COR-L47 (cell line): ENCODE data around the gene MEF2A.

Experiments used
- DNase-seq: peaks from one replicate; lab custom pipeline; 2025; lab: John Stamatoyannopoulos, UW

The MEF2A gene

GRCh38 chr15:99606646-99607045 is 40.9 kb downstream of the MEF2A start:
- DNase-seq: no peak

- DNase-seq: no peak
Observed at GRCh38 chr15:99613481-99613880, 47.7 kb downstream of the MEF2A start.

- DNase-seq: no peak
Observed at GRCh38 chr15:99613887-99614647, 48.3 kb downstream of the MEF2A start.

- no peak for DNase-seq
Observed at GRCh38 chr15:99614749-99615288, 49.0 kb downstream of the MEF2A start.

GRCh38 chr15:99615460-99615859 is 49.7 kb downstream of the MEF2A start:
- no peak for DNase-seq

- DNase-seq: no peak
Observed at GRCh38 chr15:99616129-99616528, 50.3 kb downstream of the MEF2A start.

GRCh38 chr15:99616773-99617342 is 51.1 kb downstream of the MEF2A start:
- DNase-seq: no peak

GRCh38 chr15:99618941-99619411 is 53.2 kb downstream of the MEF2A start:
- no peak for DNase-seq

GRCh38 chr15:99619712-99620111 is 53.9 kb downstream of the MEF2A start:
- DNase-seq: no peak

GRCh38 chr15:99620178-99620577 is 54.4 kb downstream of the MEF2A start:
- DNase-seq: no peak

GRCh38 chr15:99621767-99622166 is 56.0 kb downstream of the MEF2A start:
- DNase-seq: no peak

GRCh38 chr15:99628374-99629001 is 62.7 kb downstream of the MEF2A start:
- no peak for DNase-seq

GRCh38 chr15:99630607-99631131 is 64.9 kb downstream of the MEF2A start:
- no peak for DNase-seq

GRCh38 chr15:99631255-99631654 is 65.5 kb downstream of the MEF2A start:
- no peak for DNase-seq

- DNase-seq: no peak
Observed at GRCh38 chr15:99632521-99632920, 66.7 kb downstream of the MEF2A start.

- no peak for DNase-seq
Observed at GRCh38 chr15:99633655-99634054, 67.9 kb downstream of the MEF2A start.

- no peak for DNase-seq
Observed at GRCh38 chr15:99634576-99634975, 68.8 kb downstream of the MEF2A start.

- no peak for DNase-seq
Observed at GRCh38 chr15:99635145-99635544, 69.4 kb downstream of the MEF2A start.

- no peak for DNase-seq
Observed at GRCh38 chr15:99635794-99636193, 70.0 kb downstream of the MEF2A start.

- no peak for DNase-seq
Observed at GRCh38 chr15:99644913-99645542, 79.2 kb downstream of the MEF2A start.

GRCh38 chr15:99645543-99645935 is 79.8 kb downstream of the MEF2A start:
- no peak for DNase-seq

- DNase-seq: no peak
Observed at GRCh38 chr15:99645951-99646350, 80.2 kb downstream of the MEF2A start.
